Measurements from ENCODE around the gene VAV2. TPM values are rescaled to one million over a fixed set of nuclear protein-coding genes. Genes with fewer than 3 reads are reported as not detected.

The VAV2 gene
- total RNA-seq, 1 experiment from 2014 or later, result 21.4 TPM

Other genes starting within 250 kb of the VAV2 start
- 32.9 and 50.7 TPM in 2 replicates for gene BRD3OS, start 33.2 kb upstream of the VAV2 start, total RNA-seq (2014; rRNA removed; shearing (Covaris generic))
- 5.9 and 7.3 TPM in 2 replicates for gene BRD3, start 75.7 kb upstream of the VAV2 start, total RNA-seq (2014; rRNA removed; shearing (Covaris generic))
- gene WDR5, start 143.8 kb upstream of the VAV2 start, total RNA-seq (2014; rRNA removed; shearing (Covaris generic)), result 33.5 and 42.5 TPM in 2 replicates
- not detected in 2 replicates for gene RNU6ATAC, start 172.2 kb upstream of the VAV2 start, total RNA-seq (2014; rRNA removed; shearing (Covaris generic))

All from G401 (cell line).